IPS-11a (cell line): ENCODE results near the gene DRAP1.

Experiments used
- H3K4me3 ChIP-seq: one replicate; pipeline ENCODE4 v1.5.1; 2013; ENCODE audit warnings: low read depth, low read length, control low read depth

DRAP1 gene

DNA sequence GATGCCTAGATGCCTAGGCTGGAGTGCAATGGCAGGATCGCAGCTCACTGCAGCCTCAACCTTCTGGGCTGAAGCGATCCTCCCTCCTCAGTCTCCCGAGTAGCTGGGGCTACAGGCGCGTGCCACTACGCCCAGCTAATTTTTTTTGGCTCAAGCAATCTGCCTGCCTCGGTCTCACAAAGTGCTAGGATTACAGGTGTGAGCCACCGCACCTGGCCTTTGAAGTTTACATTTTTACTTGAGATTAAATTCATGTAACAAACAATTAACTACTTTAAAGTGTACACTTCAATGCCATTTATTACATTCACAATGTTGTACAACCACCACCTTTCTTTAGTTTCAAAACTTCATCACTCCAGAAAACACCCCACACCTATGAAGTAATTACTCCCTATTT lies 15.5 kb upstream of the DRAP1 start:
- H3K4me3 ChIP-seq: no peak overlapping the region

- no peak overlapping the region for H3K4me3 ChIP-seq
Measured at GRCh38 chr11:65906602-65907001, 12.6 kb upstream of the DRAP1 start.

DNA sequence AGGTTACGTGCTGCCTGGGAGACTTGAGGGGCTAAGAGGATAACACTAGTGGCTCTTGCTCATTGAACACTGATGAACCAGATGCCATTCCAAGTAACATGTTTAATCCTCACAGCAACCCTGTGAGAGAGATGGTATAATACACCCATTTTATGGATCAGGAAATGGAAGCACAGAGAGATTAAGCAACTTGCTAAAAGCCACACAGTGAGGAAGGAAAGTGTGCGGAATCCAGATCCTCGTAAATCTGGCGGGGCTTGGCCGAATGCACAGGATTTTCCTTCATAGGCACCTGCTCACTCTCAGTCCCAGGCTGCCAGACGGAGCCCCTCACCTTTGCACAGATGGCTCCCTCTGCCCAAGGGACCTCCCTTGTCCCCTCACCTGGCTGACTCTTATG lies 11.3 kb upstream of the DRAP1 start:
- H3K4me3 ChIP-seq: no peak overlapping the region

GRCh38 chr11:65911682-65912568 lies 7.3 kb upstream of the DRAP1 start:
- no peak overlapping the region for H3K4me3 ChIP-seq

DNA sequence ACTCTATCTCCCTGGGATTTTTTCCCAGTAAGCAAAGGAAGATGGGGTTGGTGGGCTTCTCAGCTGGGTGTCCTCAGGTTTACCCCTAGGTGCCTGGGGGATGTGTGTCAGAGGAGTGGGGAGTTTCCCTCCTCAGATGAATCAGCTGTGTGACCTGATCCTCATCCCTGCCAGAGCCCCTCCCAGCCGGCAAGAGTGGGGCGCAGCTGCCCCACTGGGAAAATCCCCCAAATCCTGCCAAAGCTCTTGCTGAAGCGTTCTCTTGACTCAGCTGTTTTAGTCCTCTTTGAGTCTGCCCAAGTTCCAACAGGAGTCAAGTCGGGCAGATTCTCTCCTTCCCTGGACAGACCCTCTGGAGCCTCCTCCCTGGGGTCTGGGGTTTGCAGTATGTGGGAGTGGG lies 6.4 kb upstream of the DRAP1 start:
- H3K4me3 ChIP-seq: no peak overlapping the region

GRCh38 chr11:65915101-65915820 lies 4.0 kb upstream of the DRAP1 start:
- H3K4me3 ChIP-seq: no peak overlapping the region

- H3K4me3 ChIP-seq: no peak overlapping the region
Measured at GRCh38 chr11:65915821-65916251, 3.4 kb upstream of the DRAP1 start.

- H3K4me3 ChIP-seq: no peak overlapping the region
Measured at GRCh38 chr11:65916391-65916790, 2.8 kb upstream of the DRAP1 start.

- no peak overlapping the region for H3K4me3 ChIP-seq
Measured at GRCh38 chr11:65917077-65917433, 2.2 kb upstream of the DRAP1 start.

- peak overlapping the region; percentile 86 for H3K4me3 ChIP-seq
Measured at GRCh38 chr11:65917434-65918210, 1.6 kb upstream of the DRAP1 start.

DNA sequence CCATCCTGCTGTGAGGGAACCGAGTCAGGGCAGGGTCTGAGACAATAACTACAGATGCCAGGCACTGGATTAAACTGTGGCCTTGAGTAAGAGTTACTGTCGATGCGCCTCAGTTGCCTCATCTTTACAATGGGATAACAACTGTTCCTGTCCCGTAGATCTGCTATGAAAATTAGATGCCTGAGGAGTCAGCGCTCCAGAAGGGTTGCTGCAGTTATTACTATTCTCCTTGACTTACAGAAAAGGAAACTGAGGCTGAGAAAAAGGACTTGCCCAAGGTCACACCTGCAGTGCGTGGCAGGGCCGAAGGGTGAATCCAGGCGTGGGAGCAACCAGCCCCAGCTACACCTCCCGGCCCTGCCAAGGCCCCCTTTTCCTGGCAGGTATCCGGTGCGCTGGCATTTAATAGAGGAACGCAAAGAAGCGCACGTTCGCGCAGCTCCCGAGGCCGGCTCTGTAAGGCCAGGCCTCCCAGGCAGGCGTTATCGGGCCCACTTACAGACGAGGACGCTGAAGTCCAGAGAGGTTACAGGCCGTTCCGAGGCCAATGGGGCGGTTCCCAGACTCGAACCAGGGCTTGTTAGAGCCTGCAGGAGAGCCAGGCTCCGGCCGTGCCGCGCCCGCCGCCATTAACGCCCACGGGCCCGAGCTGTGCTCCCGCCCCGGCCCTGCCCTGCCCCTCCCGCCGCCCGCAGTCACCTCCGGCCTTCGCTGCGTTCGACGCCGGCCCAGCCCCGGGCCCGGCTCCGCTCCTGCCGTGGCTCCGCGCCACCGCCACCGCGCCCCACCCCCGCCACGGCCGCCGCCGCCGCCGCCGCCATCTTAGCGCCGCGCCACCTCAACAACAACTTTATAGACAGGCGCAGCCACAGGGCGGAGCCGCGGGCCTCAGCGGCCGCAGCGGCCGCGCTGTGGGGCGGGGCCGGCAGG lies 750 bp upstream of the DRAP1 start, which contains the start of gene C11orf68:
C11orf68 (minus strand) TSS at position 852 of the 930 bp plus-strand sequence; CDS start at position 821, 31 bp downstream.
- peak within 1 kb of the TSS; percentile 86 for H3K4me3 ChIP-seq

- H3K4me3 ChIP-seq: peak overlapping the region; percentile 70
Measured at GRCh38 chr11:65919573-65920371, 546 bp downstream of the DRAP1 start.

DNA sequence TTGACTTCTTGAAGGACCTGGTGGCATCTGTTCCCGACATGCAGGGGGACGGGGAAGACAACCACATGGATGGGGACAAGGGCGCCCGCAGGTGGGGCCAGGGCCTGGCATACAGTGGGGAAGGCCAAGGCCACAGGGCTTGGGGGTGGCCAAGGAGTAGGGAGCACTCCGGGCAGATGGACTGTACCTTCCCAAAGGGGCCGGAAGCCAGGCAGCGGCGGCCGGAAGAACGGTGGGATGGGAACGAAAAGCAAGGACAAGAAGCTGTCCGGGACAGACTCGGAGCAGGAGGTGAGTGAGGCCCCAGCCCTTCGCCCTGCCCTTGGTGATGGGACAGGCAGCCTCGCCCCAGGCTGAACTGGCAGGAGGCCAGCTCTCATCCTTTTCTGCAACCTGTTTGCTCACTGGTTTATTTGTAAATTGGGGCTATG lies 1.2 kb downstream of the DRAP1 start:
- H3K4me3 ChIP-seq: peak overlapping the region; percentile 70

DNA sequence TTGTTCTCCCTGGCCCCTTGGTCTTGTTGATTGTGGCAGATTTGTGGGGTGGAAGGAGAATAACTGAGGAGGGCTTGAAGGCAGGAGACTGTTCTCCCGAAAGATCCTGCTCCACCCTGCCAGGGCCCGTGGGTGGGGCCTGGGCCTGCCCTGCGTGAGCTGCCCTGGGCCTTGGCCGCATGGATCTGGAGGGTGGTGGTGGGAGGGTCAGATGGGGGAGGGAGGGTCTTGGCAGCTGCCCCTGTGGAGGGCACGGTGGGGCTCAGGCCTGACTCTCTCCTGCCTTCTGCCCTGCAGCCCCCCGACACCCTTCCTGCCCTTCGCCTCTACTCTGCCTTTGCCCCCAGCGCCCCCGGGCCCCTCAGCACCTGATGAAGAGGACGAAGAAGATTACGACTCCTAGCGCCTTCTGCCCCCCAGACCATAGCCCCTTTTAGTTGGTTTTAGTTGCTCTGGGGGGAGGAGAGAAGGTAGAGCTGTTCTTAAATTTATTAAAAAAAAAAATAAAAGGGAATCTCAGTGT lies 1.9 kb downstream of the DRAP1 start:
- H3K4me3 ChIP-seq: no peak overlapping the region

GRCh38 chr11:65921876-65922275 lies 2.6 kb downstream of the DRAP1 start:
- H3K4me3 ChIP-seq: no peak overlapping the region

DNA sequence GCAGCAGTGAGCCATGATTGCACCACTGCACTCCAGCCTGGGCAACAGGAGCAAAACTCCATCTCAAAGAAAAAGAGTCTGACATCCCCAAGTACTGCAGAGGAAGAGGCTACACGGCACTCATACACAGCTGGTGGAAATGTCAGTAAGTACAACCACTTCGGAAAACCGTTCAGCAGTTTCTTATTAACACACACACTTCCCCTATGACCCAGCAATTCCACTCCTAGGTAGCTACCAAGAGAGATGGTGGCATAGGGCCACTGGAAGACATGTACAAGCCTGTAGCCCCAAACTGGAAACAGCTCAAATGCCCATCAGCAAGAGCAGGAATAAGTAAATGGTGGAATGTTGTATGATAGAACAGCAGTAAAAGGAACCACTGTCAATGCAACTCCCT lies 3.3 kb downstream of the DRAP1 start:
- H3K4me3 ChIP-seq: no peak overlapping the region

GRCh38 chr11:65925397-65925796 lies 6.2 kb downstream of the DRAP1 start:
- H3K4me3 ChIP-seq: no peak overlapping the region

DNA sequence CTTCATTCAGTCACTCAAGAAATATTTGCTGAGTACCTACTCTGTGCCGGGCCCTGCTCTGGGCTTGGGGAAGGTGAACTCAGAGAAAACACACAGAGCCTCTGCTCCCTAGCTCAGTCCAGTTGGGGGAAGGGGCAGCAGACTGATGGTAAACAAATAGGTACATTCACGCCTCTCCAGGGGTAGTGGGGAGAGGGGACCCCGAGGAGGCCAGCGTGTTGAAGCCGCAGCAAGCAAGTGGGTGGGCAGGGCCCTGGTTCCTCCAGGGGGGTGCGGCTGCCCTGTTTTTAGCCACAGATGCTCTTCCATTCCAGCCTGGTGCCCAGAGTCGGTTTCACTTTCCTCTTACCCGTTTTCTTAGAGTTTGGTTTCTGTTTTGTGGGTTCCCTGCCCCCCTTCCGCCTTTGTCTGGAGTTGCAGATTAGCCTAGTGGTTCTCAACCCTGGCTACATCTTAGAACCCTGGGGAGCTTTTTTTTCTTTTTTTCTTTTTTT lies 8.7 kb downstream of the DRAP1 start:
- no peak overlapping the region for H3K4me3 ChIP-seq

- H3K4me3 ChIP-seq: no peak overlapping the region
Measured at GRCh38 chr11:65928667-65929066, 9.4 kb downstream of the DRAP1 start.
